B cell (primary cell): Measurements from ENCODE around the gene MAP3K4. TPM values are rescaled to one million over a fixed set of nuclear protein-coding genes. Genes with fewer than 3 reads are reported as not detected.
"Not testable (repeated sequence)": the region's sequence is repeated elsewhere in the genome, so short reads cannot be mapped to it uniquely, and the experiment has no call there.

Experiments used
- ATAC-seq: fragments of 200-7000 bp; cut with Tn5 transposase; one replicate; pipeline ENCODE4 v1.10.0; 2021; ENCODE audit warnings: low read depth, mild to moderate bottlenecking, moderate number of reproducible peaks, moderate library complexity
- CTCF ChIA-PET: fragments of 350-600 bp; sonication (Branson Sonifier 250); formaldehyde crosslinking; loops from one replicate; lab custom pipeline; 2021; ENCODE audit warnings: antibody characterized with exemption, inconsistent platforms; lab: Charles Lee
- POLR2A ChIA-PET: fragments of 350-600 bp; sonication (Branson Sonifier 250); formaldehyde crosslinking; loops from one replicate; lab custom pipeline; 2021; ENCODE audit warnings: antibody characterized with exemption; lab: Charles Lee
- DNase-seq: peaks from one replicate; pipeline ENCODE4 v3.0.0; 2013
- H2AFZ ChIP-seq: 2 replicates; pipeline ENCODE4 v1.6.1; 2012; ENCODE audit warnings: mild to moderate bottlenecking, low read depth, low read length; ENCODE audit not compliant: insufficient read depth, poor library complexity, severe bottlenecking
- H3K27ac ChIP-seq, 2 donors: 1 replicate in 1 of 2; 2 replicates in 1 of 2; pipeline ENCODE4 v1.5.1; 2012 to 2013; ENCODE audit warnings: low read length in 2 of 2, mild to moderate bottlenecking in 2 of 2, moderate library complexity in 1 of 2
- H3K27me3 ChIP-seq, 4 experiments: fragments of 200-600 bp in 1 of 4; sonication (generic) in 1 of 4; replicated peaks in 1 of 4; 1 replicate in 2 of 4; 2 replicates in 2 of 4; pipeline versions ENCODE4 v1.6.1 to v1.7.0; 2013 to 2016; ENCODE audit warnings: low read length in 3 of 4, mild to moderate bottlenecking in 2 of 4, mixed read lengths in 1 of 4, moderate library complexity in 1 of 4; ENCODE audit not compliant: insufficient read depth in 4 of 4, control insufficient read depth in 3 of 4; ENCODE audit errors: control extremely low read depth in 1 of 4
- H3K36me3 ChIP-seq, 2 experiments: replicated peaks in 1 of 2; 1 replicate in 1 of 2; 2 replicates in 1 of 2; pipeline versions ENCODE4 v1.6.1 to v1.7.1; 2013; ENCODE audit warnings: low read length in 1 of 2; ENCODE audit not compliant: insufficient read depth in 2 of 2, control insufficient read depth in 1 of 2; ENCODE audit errors: control extremely low read depth in 1 of 2, extremely low read depth in 1 of 2
- H3K4me1 ChIP-seq, 2 donors: fragments of 200-600 bp in 1 of 2; sonication (generic) in 1 of 2; 1 replicate in 1 of 2; 2 replicates in 1 of 2; pipeline versions ENCODE4 v1.5.1 to v1.6.1; 2013 to 2017; ENCODE audit warnings: low read length in 2 of 2; ENCODE audit not compliant: control insufficient read depth in 2 of 2, insufficient read depth in 2 of 2
- H3K4me2 ChIP-seq: replicated peaks from 2 replicates; pipeline ENCODE3; 2012; ENCODE audit warnings: mild to moderate bottlenecking, low read depth, low read length; ENCODE audit not compliant: poor library complexity, severe bottlenecking
- H3K4me3 ChIP-seq, 5 experiments: fragments of 200-600 bp in 1 of 5; sonication (generic) in 1 of 5; 1 replicate in 3 of 5; 2 replicates in 2 of 5; pipeline versions ENCODE4 v1.5.1 to v1.7.0; 2011 to 2016; ENCODE audit warnings: low read length in 4 of 5, mild to moderate bottlenecking in 4 of 5, low read depth in 2 of 5, control low read depth in 1 of 5, moderate library complexity in 1 of 5; ENCODE audit not compliant: insufficient read depth in 1 of 5; ENCODE audit errors: control extremely low read depth in 1 of 5, extremely low read depth in 1 of 5
- H3K79me2 ChIP-seq: fragments of 200-600 bp; sonication (generic); one replicate; pipeline ENCODE4 v1.6.0; 2016; ENCODE audit warnings: low read length; ENCODE audit not compliant: control insufficient read depth, insufficient read depth
- H3K9ac ChIP-seq: fragments of 200-600 bp; sonication (generic); 2 replicates; pipeline ENCODE4 v1.6.1; 2017; ENCODE audit warnings: mild to moderate bottlenecking, low read length, moderate library complexity
- H3K9me3 ChIP-seq, 3 donors: one replicate each; pipeline versions ENCODE4 v1.6.1 to v1.7.1; 2013; ENCODE audit warnings: low read length in 2 of 3; ENCODE audit not compliant: control insufficient read depth in 2 of 3, insufficient read depth in 1 of 3; ENCODE audit errors: control extremely low read depth in 1 of 3
- H4K20me1 ChIP-seq: 2 replicates; pipeline ENCODE4 v1.6.0; 2012; ENCODE audit warnings: mild to moderate bottlenecking, low read length; ENCODE audit not compliant: insufficient read depth, control insufficient read depth, poor library complexity, severe bottlenecking
- H3K27ac Mint-ChIP-seq: one replicate; pipeline ENCODE4 v1.8.0; 2021; ENCODE audit warnings: mixed read lengths
- H3K27me3 Mint-ChIP-seq: one replicate; pipeline ENCODE4 v1.8.0; 2021; ENCODE audit warnings: mixed read lengths
- H3K4me1 Mint-ChIP-seq: one replicate; pipeline ENCODE4 v1.8.0; 2021; ENCODE audit warnings: mixed read lengths
- H3K4me3 Mint-ChIP-seq: one replicate; pipeline ENCODE4 v1.8.0; 2021; ENCODE audit warnings: mixed read lengths
- H3K9me3 Mint-ChIP-seq: one replicate; pipeline ENCODE4 v1.8.0; 2022; ENCODE audit warnings: mixed read lengths; ENCODE audit not compliant: insufficient read depth
- EZH2 ChIP-seq: IDR thresholded peaks from 2 replicates; pipeline ENCODE4 v1.6.1; 2012; ENCODE audit warnings: borderline replicate concordance, low read depth, mild to moderate bottlenecking, moderate library complexity, low read length; ENCODE audit not compliant: insufficient read depth, poor library complexity, severe bottlenecking
- WGBS: methylation state at CpG from one replicate; pipeline ENCODE4 v1.1.5; 2013; ENCODE audit warnings: missing lambda C conversion rate; ENCODE audit not compliant: insufficient coverage; 5-methylcytosine and 5-hydroxymethylcytosine counted together
- intact Hi-C: fragments of 100-400 bp; cut with micrococcal nuclease; formaldehyde crosslinking; loops from one replicate; pipeline ENCODE4 v1.10.0; 2022
- polyA plus RNA-seq: library from polyadenylated mRNA; depleted of rRNA; stranded (reverse); fragments of >200 nt; gene quantifications from 2 replicates; pipeline ENCODE4 v1.2.3, GENCODE V29; 2012
- total RNA-seq, 2 donors: library from RNA; stranded (reverse); fragments of 120-200 nt in 1 of 2; gene quantifications; 1 replicate in 1 of 2; 2 replicates in 1 of 2; pipeline versions ENCODE4 v1.2.3 to v1.2.4, GENCODE V29; 2013 to 2022
- TF ChIP-seq, protein P1 (sequence below): fragments of 200-600 bp; IDR thresholded peaks from one replicate; pipeline ENCODE4 v1.8.0; 2022; ENCODE audit warnings: antibody characterized with exemption, mild to moderate bottlenecking

The MAP3K4 gene
- total and polyA plus RNA-seq, 2 donors (not counting 1 experiment from before 2014, with no cell fraction given), result 24.4 to 105 TPM

DNA sequence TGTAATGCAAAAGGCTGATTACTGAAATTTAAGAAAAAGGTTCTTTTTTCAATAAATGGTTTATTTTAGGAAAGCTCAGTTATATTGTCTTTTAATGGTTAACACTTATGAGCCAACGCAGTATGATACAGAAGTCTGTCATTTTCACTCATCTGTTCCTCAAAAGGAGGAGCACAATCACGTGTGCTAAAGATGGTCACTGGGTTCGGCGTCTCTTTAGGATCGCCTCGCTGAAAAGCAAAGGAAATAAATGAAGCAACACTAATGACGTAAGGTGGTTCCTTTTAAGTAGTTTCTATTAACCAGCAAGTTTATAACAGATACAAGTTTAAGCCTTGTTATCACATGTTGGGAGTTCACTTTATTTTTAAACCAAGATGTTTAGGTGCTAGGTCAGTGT, 125.7 kb downstream of the MAP3K4 start:
- TF ChIP-seq, protein P1, sequence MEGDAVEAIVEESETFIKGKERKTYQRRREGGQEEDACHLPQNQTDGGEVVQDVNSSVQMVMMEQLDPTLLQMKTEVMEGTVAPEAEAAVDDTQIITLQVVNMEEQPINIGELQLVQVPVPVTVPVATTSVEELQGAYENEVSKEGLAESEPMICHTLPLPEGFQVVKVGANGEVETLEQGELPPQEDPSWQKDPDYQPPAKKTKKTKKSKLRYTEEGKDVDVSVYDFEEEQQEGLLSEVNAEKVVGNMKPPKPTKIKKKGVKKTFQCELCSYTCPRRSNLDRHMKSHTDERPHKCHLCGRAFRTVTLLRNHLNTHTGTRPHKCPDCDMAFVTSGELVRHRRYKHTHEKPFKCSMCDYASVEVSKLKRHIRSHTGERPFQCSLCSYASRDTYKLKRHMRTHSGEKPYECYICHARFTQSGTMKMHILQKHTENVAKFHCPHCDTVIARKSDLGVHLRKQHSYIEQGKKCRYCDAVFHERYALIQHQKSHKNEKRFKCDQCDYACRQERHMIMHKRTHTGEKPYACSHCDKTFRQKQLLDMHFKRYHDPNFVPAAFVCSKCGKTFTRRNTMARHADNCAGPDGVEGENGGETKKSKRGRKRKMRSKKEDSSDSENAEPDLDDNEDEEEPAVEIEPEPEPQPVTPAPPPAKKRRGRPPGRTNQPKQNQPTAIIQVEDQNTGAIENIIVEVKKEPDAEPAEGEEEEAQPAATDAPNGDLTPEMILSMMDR, result no peak
- no peak for TF ChIP-seq EZH2
- H3K9me3 Mint-ChIP-seq, result peaks cover 2% of the 10 kb centered on the region
- WGBS, result no CpG with 5 or more reads among the region's 7 CpGs
- no peak overlapping the region for H3K4me3 ChIP-seq
- H3K4me1 Mint-ChIP-seq, result no peaks in the 10 kb centered on the region
- no peaks in the 10 kb centered on the region for H3K27me3 Mint-ChIP-seq
- peaks cover 10 to 51% of the 10 kb centered on the region in 2 experiments for H3K36me3 ChIP-seq
- no peaks in the 10 kb centered on the region for H3K4me1 ChIP-seq
- H3K79me2 ChIP-seq, result no peaks in the 10 kb centered on the region
- no peak overlapping the region for H3K27ac ChIP-seq
- no peak overlapping the region for H2AFZ ChIP-seq
- H3K9me3 ChIP-seq, result no peaks in the 10 kb centered on the region
- ChIA-PET POLR2A (no interaction called here), CTCF (no interaction called here)
- H3K4me3 Mint-ChIP-seq, result no peak overlapping the region
- no peak overlapping the region for H3K4me2 ChIP-seq
- no peaks in the 10 kb centered on the region for H4K20me1 ChIP-seq
- intact Hi-C loops, result no loop called here
- ATAC-seq, result no peak
- DNase-seq, result no peak
- no peaks in the 10 kb centered on the region for H3K27me3 ChIP-seq
- no peak overlapping the region for H3K9ac ChIP-seq
- no peak overlapping the region for H3K27ac Mint-ChIP-seq

DNA sequence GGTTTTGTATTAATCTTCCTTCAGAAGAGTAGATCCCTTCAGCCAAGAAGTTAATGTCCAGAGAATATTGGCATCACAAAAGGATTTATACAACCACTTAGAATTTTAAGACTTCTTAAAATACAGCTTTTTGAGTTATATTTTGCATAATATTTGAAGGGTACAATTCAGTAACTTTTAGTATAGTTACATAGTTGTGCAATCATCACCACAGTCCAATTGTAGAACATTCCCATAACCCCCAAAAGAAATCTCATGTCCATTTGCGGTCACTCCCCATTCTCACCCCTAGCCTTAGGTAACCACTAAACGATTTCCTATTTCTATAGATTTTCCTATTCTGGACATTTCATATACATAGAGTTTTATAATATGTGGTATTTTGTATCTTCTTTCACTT, 126.4 kb downstream of the MAP3K4 start:
- Mint-ChIP-seq H3K9me3 (peaks cover 2% of the 10 kb centered on the region), H3K4me1 (no peaks in the 10 kb centered on the region), H3K27ac (no peak overlapping the region), H3K4me3 (no peak overlapping the region), H3K27me3 (no peaks in the 10 kb centered on the region)
- Histone ChIP-seq H3K4me1 (no peaks in the 10 kb centered on the region), H2AFZ (no peak overlapping the region), H3K27me3 (no peaks in the 10 kb centered on the region), H3K4me2 (no peak overlapping the region), H3K79me2 (no peaks in the 10 kb centered on the region), H4K20me1 (no peaks in the 10 kb centered on the region), H3K27ac (no peak overlapping the region), H3K9ac (no peak overlapping the region), H3K36me3 (peaks cover 10 to 45% of the 10 kb centered on the region in 2 experiments), H3K4me3 (no peak overlapping the region), H3K9me3 (peaks cover 0 to 2% (median 0%) of the 10 kb centered on the region in 3 donors)
- DNase-seq, result no peak
- intact Hi-C loops, result no loop called here
- ChIA-PET POLR2A (no interaction called here), CTCF (no interaction called here)
- no CpG with 5 or more reads among the region's 2 CpGs for WGBS
- ATAC-seq, result no peak
- TF ChIP-seq, protein P1, result no peak
- TF ChIP-seq EZH2, result no peak

DNA sequence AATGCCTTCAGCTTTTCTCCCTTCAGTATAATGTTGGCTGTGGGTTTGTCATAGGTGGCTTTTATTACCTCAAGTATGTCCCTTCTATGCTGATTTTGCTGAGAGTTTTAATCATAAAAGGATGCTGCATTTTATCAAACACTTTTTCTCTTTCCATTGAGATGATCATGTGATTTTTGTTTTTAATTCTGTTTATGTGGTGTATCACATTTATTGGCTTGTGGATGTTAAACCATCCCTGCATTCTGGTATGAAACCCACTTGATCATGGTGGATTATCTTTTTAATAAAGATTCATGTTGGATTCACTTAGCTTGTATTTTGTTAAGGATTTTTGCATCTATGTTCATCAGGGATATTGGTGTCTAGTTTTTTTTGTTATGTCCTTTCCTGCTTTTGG, 131.8 kb downstream of the MAP3K4 start:
- CTCF ChIA-PET, result not testable (repeated sequence)
- peaks cover 14% of the 10 kb centered on the region for H3K9me3 Mint-ChIP-seq

More for the DNA sequence above, 131.8 kb downstream of the MAP3K4 start:
- H3K9ac ChIP-seq, H3K4me2 ChIP-seq, H3K79me2 ChIP-seq, H3K4me3 Mint-ChIP-seq, H3K4me3 ChIP-seq, H3K27me3 Mint-ChIP-seq, H3K4me1 Mint-ChIP-seq, H3K27ac Mint-ChIP-seq, DNase-seq, H2AFZ ChIP-seq, H3K27me3 ChIP-seq, H3K27ac ChIP-seq, H4K20me1 ChIP-seq, H3K4me1 ChIP-seq, intact Hi-C loops, ATAC-seq: not testable (repeated sequence)
- H3K9me3 ChIP-seq, result peaks cover 0 to 12% (median 2%) of the 10 kb centered on the region in 3 donors
- POLR2A ChIA-PET, result interaction anchor here (0.6 kb wide), 1 partner anchor 137 kb away, joined by 3 read pairs; no protein-coding TSS in a partner anchor
- H3K36me3 ChIP-seq, result peaks cover 6 to 34% of the 10 kb centered on the region in 2 experiments
